GM18867 (cell line): Measurements from ENCODE around the gene ZBTB49.

ENCODE experiments used
- ATAC-seq: cut with Tn5 transposase; IDR thresholded peaks from one replicate; pipeline ENCODE4 v1.9.1; 2021; ENCODE audit warnings: mild to moderate bottlenecking, moderate library complexity; ENCODE audit not compliant: unreplicated experiment

ZBTB49 gene

GRCh38 chr4:4277531-4277930 is 12.5 kb upstream of the ZBTB49 start:
- no peak for ATAC-seq

GRCh38 chr4:4281787-4282186 is 8.3 kb upstream of the ZBTB49 start:
- ATAC-seq, result no peak

GRCh38 chr4:4284827-4285618 is 5.0 kb upstream of the ZBTB49 start:
- ATAC-seq, result no peak

- ATAC-seq, result no peak
Observed at GRCh38 chr4:4288098-4288497, 2.0 kb upstream of the ZBTB49 start.

- no peak for ATAC-seq
Observed at GRCh38 chr4:4289055-4289454, 996 bp upstream of the ZBTB49 start.

GRCh38 chr4:4289597-4289940 is 482 bp upstream of the ZBTB49 start:
- ATAC-seq, result peak; percentile 15

- ATAC-seq, result no peak
Observed at GRCh38 chr4:4293279-4293678, 3.2 kb downstream of the ZBTB49 start.

GRCh38 chr4:4296283-4296846 is 6.3 kb downstream of the ZBTB49 start:
- no peak for ATAC-seq

GRCh38 chr4:4299006-4299405 is 9.0 kb downstream of the ZBTB49 start:
- ATAC-seq, result no peak

- ATAC-seq, result no peak
Observed at GRCh38 chr4:4302001-4302400, 11.9 kb downstream of the ZBTB49 start.

GRCh38 chr4:4302416-4302815 is 12.4 kb downstream of the ZBTB49 start:
- ATAC-seq, result no peak

- no peak for ATAC-seq
Observed at GRCh38 chr4:4306920-4307319, 16.9 kb downstream of the ZBTB49 start.

- no peak for ATAC-seq
Observed at GRCh38 chr4:4308800-4309441, 18.9 kb downstream of the ZBTB49 start.

GRCh38 chr4:4311193-4311592 is 21.1 kb downstream of the ZBTB49 start:
- ATAC-seq, result no peak

- ATAC-seq, result no peak
Observed at GRCh38 chr4:4315461-4316149, 25.6 kb downstream of the ZBTB49 start.

GRCh38 chr4:4316150-4316495 is 26.1 kb downstream of the ZBTB49 start:
- ATAC-seq, result no peak

GRCh38 chr4:4317496-4318232 is 27.6 kb downstream of the ZBTB49 start:
- ATAC-seq, result no peak

GRCh38 chr4:4320528-4320927 is 30.5 kb downstream of the ZBTB49 start:
- ATAC-seq, result no peak

- ATAC-seq, result no peak
Observed at GRCh38 chr4:4320951-4321714, 31.1 kb downstream of the ZBTB49 start.

GRCh38 chr4:4321951-4322688 is 32.1 kb downstream of the ZBTB49 start:
- no peak for ATAC-seq
